PC-3 (cell line): ENCODE measurements around the gene NCAPH2.

Source experiments
- EZH2 ChIP-seq: fragments of 300-600 bp; sonication (generic); IDR thresholded peaks from one replicate; pipeline ENCODE4 v1.6.1; 2017; ENCODE audit warnings: antibody characterized with exemption, mild to moderate bottlenecking, low read length; ENCODE audit not compliant: unreplicated experiment
- TF ChIP-seq, protein P1 (sequence below): fragments of 300-600 bp; sonication (generic); conservative IDR thresholded peaks from 2 replicates; pipeline ENCODE4 v1.5.1; 2017; ENCODE audit warnings: antibody characterized with exemption, low read depth, mild to moderate bottlenecking, low read length

- TF ChIP-seq, protein P1, sequence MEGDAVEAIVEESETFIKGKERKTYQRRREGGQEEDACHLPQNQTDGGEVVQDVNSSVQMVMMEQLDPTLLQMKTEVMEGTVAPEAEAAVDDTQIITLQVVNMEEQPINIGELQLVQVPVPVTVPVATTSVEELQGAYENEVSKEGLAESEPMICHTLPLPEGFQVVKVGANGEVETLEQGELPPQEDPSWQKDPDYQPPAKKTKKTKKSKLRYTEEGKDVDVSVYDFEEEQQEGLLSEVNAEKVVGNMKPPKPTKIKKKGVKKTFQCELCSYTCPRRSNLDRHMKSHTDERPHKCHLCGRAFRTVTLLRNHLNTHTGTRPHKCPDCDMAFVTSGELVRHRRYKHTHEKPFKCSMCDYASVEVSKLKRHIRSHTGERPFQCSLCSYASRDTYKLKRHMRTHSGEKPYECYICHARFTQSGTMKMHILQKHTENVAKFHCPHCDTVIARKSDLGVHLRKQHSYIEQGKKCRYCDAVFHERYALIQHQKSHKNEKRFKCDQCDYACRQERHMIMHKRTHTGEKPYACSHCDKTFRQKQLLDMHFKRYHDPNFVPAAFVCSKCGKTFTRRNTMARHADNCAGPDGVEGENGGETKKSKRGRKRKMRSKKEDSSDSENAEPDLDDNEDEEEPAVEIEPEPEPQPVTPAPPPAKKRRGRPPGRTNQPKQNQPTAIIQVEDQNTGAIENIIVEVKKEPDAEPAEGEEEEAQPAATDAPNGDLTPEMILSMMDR, result no peak
- TF ChIP-seq EZH2, result no peak
Measured at GRCh38 chr22:50485221-50486131, 22.5 kb upstream of the NCAPH2 start.
